GM23338 (cell line): Measurements from ENCODE around the gene CXADR. TPM values are rescaled to one million over a fixed set of nuclear protein-coding genes. Genes with fewer than 3 reads are reported as not detected.
A peak's percentile ranks its signal among the peaks of the same experiment; 100 is the strongest.

Experiments
- ATAC-seq: fragments of 200-7000 bp; cut with Tn5 transposase; 3 replicates; pipeline ENCODE4 v1.9.1; 2020
- DNase-seq: peaks from one replicate; pipeline ENCODE4 v3.0.0-alpha.2; 2015; ENCODE audit warnings: low spot score
- H2AFZ ChIP-seq: fragments of 200-600 bp; sonication (generic); 2 replicates; pipeline ENCODE4 v1.8.0; 2016; ENCODE audit warnings: antibody characterized with exemption, mild to moderate bottlenecking, moderate library complexity
- H3F3A ChIP-seq: fragments of 200-600 bp; sonication (generic); replicated peaks from 2 replicates; pipeline ENCODE4 v1.8.0; 2017; ENCODE audit warnings: antibody characterized with exemption, mixed run types, low read depth
- H3K27ac ChIP-seq: fragments of 200-600 bp; sonication (generic); 2 replicates; pipeline ENCODE4 v1.6.1; 2016; ENCODE audit warnings: low read depth
- H3K27me3 ChIP-seq: fragments of 200-600 bp; sonication (generic); 2 replicates; pipeline ENCODE4 v1.8.0; 2016; ENCODE audit warnings: mild to moderate bottlenecking, mixed run types, moderate library complexity; ENCODE audit not compliant: insufficient read depth
- H3K36me3 ChIP-seq: fragments of 200-600 bp; sonication (generic); 2 replicates; pipeline ENCODE4 v1.8.0; 2016; ENCODE audit warnings: mild to moderate bottlenecking; ENCODE audit not compliant: insufficient read depth
- H3K4me1 ChIP-seq: fragments of 200-600 bp; sonication (generic); 2 replicates; pipeline ENCODE4 v1.8.0; 2016; ENCODE audit warnings: mild to moderate bottlenecking, moderate library complexity; ENCODE audit not compliant: insufficient read depth
- H3K4me2 ChIP-seq: fragments of 200-600 bp; sonication (generic); 2 replicates; pipeline ENCODE4 v1.7.1; 2017; ENCODE audit warnings: mixed run types
- H3K4me3 ChIP-seq: fragments of 200-600 bp; sonication (generic); 2 replicates; pipeline ENCODE4 v1.6.1; 2016; ENCODE audit warnings: mixed run types
- H3K79me2 ChIP-seq: fragments of 200-600 bp; sonication (generic); replicated peaks from 2 replicates; pipeline ENCODE4 v1.8.0; 2017; ENCODE audit warnings: mild to moderate bottlenecking; ENCODE audit not compliant: insufficient read depth
- H3K9me2 ChIP-seq: fragments of 200-600 bp; sonication (generic); 2 replicates; pipeline ENCODE4 v1.8.0; 2017; ENCODE audit not compliant: insufficient read depth
- H4K20me1 ChIP-seq: fragments of 200-600 bp; sonication (generic); replicated peaks from 2 replicates; pipeline ENCODE4 v1.8.0; 2017; ENCODE audit warnings: mild to moderate bottlenecking; ENCODE audit not compliant: insufficient read depth
- H3K27ac Mint-ChIP-seq: 2 replicates; pipeline ENCODE4 v1.8.0; 2020; ENCODE audit warnings: inconsistent platforms, mild to moderate bottlenecking, moderate library complexity, mixed read lengths
- H3K27me3 Mint-ChIP-seq: 3 replicates; pipeline ENCODE4 v1.8.0; 2022; ENCODE audit warnings: low read depth, mild to moderate bottlenecking, moderate library complexity, mixed read lengths, inconsistent platforms; ENCODE audit not compliant: insufficient read depth, poor library complexity
- H3K36me3 Mint-ChIP-seq: 3 replicates; pipeline ENCODE4 v1.8.0; 2021; ENCODE audit warnings: low read depth, mild to moderate bottlenecking, inconsistent platforms, moderate library complexity, mixed read lengths
- H3K4me1 Mint-ChIP-seq: 3 replicates; pipeline ENCODE4 v1.8.0; 2020; ENCODE audit warnings: mild to moderate bottlenecking, inconsistent platforms, mixed read lengths
- H3K4me3 Mint-ChIP-seq: 3 replicates; pipeline ENCODE4 v1.8.0; 2021; ENCODE audit warnings: moderate library complexity, mild to moderate bottlenecking, inconsistent platforms, mixed read lengths
- H3K9me3 Mint-ChIP-seq: 3 replicates; pipeline ENCODE4 v1.8.0; 2020; ENCODE audit warnings: moderate library complexity, mild to moderate bottlenecking, inconsistent platforms, mixed read lengths
- EZH2 ChIP-seq: fragments of 200-600 bp; sonication (generic); IDR thresholded peaks from one replicate; pipeline ENCODE4 v1.8.0; 2017; ENCODE audit warnings: antibody characterized with exemption, mild to moderate bottlenecking, low read depth; ENCODE audit not compliant: unreplicated experiment
- EZH2phosphoT487 ChIP-seq: fragments of 200-600 bp; sonication (generic); IDR thresholded peaks from one replicate; pipeline ENCODE4 v1.8.1; 2018; ENCODE audit warnings: antibody characterized with exemption; ENCODE audit not compliant: unreplicated experiment
- NANOG ChIP-seq: IDR thresholded peaks from 2 replicates; pipeline ENCODE4 v1.6.1; 2016; ENCODE audit warnings: antibody characterized with exemption, borderline replicate concordance
- STAT1 ChIP-seq: IDR thresholded peaks from one replicate; pipeline ENCODE4 v1.6.1; 2016; ENCODE audit warnings: antibody characterized with exemption; ENCODE audit not compliant: unreplicated experiment
- ZNF462 ChIP-seq: fragments of 250-450 bp; sonication (Bioruptor Pico); IDR thresholded peaks from 2 replicates; pipeline ENCODE4 v1.5.0; 2020; ENCODE audit warnings: mild to moderate bottlenecking, moderate library complexity
- polyA plus RNA-seq: library from polyadenylated mRNA; unstranded; fragments of >200 nt; fragmentation: Nextera tagmentation; extraction: Ambion mirVana; gene quantifications from 2 replicates; pipeline ENCODE4 v1.2.1, GENCODE V29; 2016
- total RNA-seq: library from RNA; depleted of rRNA; stranded (reverse); fragments of >200 nt; shearing (Covaris generic); gene quantifications from 2 replicates; pipeline ENCODE4 v1.2.3, GENCODE V29; 2014
- TF ChIP-seq, protein P1 (sequence below): IDR thresholded peaks from one replicate; pipeline ENCODE4 v1.6.1; 2018; ENCODE audit warnings: antibody characterized with exemption; ENCODE audit not compliant: unreplicated experiment

CXADR gene
- total and polyA plus RNA-seq, 2 experiments from 2014 or later = 126 to 207 TPM

GRCh38 chr21:17578162-17578561, 65.3 kb downstream of the CXADR start:
- DNase-seq = no peak
- Histone ChIP-seq H3K27ac (0 out of 2 replicates have a peak overlapping the region, but pooled peaks have one; percentile 3), H3K4me2 (no peak overlapping the region), H3K79me2 (peaks cover 14% of the 10 kb centered on the region; the same call in 1 of the 2 replicates), H2AFZ (no peak overlapping the region), H3K4me1 (no peaks in the 10 kb centered on the region), H3K27me3 (no peaks in the 10 kb centered on the region), H3K9me2 (no peaks in the 10 kb centered on the region), H3F3A (no peaks in the 10 kb centered on the region), H3K36me3 (peaks cover 3% of the 10 kb centered on the region; the same call in 1 of the 2 replicates), H4K20me1 (peaks cover 16% of the 10 kb centered on the region), H3K4me3 (no peak overlapping the region)
- no peak overlapping the region for H3K4me3 Mint-ChIP-seq
- peaks cover 4% of the 10 kb centered on the region for H3K4me1 Mint-ChIP-seq
- ATAC-seq = no peak
- peaks cover 10% of the 10 kb centered on the region; the same call in 1 of the 3 replicates for H3K36me3 Mint-ChIP-seq
- no peak overlapping the region for H3K27ac Mint-ChIP-seq
- no peaks in the 10 kb centered on the region for H3K9me3 Mint-ChIP-seq
- no peak for TF ChIP-seq STAT1
- H3K27me3 Mint-ChIP-seq = no peaks in the 10 kb centered on the region

- Mint-ChIP-seq H3K4me1 (peaks cover 4% of the 10 kb centered on the region), H3K4me3 (no peak overlapping the region), H3K36me3 (peaks cover 10% of the 10 kb centered on the region; the same call in 1 of the 3 replicates), H3K27me3 (no peaks in the 10 kb centered on the region), H3K9me3 (no peaks in the 10 kb centered on the region), H3K27ac (no peak overlapping the region)
- Histone ChIP-seq H3K4me1 (no peaks in the 10 kb centered on the region), H3F3A (no peaks in the 10 kb centered on the region), H3K4me2 (no peak overlapping the region), H3K27me3 (no peaks in the 10 kb centered on the region), H3K79me2 (peaks cover 12% of the 10 kb centered on the region; the same call in 1 of the 2 replicates), H3K9me2 (no peaks in the 10 kb centered on the region), H2AFZ (no peak overlapping the region), H3K36me3 (peaks cover 3% of the 10 kb centered on the region; the same call in 1 of the 2 replicates), H3K27ac (no peak overlapping the region), H4K20me1 (peaks cover 14% of the 10 kb centered on the region), H3K4me3 (no peak overlapping the region)
- no peak for ATAC-seq
- TF ChIP-seq EZH2 = no peak
- no peak for TF ChIP-seq STAT1
- TF ChIP-seq ZNF462 (CRISPR knock-in tag) = no peak
- no peak for TF ChIP-seq NANOG
- no peak for TF ChIP-seq EZH2phosphoT487
- TF ChIP-seq, protein P1, sequence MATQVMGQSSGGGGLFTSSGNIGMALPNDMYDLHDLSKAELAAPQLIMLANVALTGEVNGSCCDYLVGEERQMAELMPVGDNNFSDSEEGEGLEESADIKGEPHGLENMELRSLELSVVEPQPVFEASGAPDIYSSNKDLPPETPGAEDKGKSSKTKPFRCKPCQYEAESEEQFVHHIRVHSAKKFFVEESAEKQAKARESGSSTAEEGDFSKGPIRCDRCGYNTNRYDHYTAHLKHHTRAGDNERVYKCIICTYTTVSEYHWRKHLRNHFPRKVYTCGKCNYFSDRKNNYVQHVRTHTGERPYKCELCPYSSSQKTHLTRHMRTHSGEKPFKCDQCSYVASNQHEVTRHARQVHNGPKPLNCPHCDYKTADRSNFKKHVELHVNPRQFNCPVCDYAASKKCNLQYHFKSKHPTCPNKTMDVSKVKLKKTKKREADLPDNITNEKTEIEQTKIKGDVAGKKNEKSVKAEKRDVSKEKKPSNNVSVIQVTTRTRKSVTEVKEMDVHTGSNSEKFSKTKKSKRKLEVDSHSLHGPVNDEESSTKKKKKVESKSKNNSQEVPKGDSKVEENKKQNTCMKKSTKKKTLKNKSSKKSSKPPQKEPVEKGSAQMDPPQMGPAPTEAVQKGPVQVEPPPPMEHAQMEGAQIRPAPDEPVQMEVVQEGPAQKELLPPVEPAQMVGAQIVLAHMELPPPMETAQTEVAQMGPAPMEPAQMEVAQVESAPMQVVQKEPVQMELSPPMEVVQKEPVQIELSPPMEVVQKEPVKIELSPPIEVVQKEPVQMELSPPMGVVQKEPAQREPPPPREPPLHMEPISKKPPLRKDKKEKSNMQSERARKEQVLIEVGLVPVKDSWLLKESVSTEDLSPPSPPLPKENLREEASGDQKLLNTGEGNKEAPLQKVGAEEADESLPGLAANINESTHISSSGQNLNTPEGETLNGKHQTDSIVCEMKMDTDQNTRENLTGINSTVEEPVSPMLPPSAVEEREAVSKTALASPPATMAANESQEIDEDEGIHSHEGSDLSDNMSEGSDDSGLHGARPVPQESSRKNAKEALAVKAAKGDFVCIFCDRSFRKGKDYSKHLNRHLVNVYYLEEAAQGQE = no peak
- DNase-seq = no peak
These were observed 66.0 kb downstream of the CXADR start for GRCh38 chr21:17578876-17579275.
